Measurements from ENCODE around the gene TSC2.
"Not testable (repeated sequence)": the region's sequence is repeated elsewhere in the genome, so short reads cannot be mapped to it uniquely, and the experiment has no call there.

The TSC2 gene

GRCh38 chr16:2125609-2126008 lies 77.8 kb downstream of the TSC2 start:
- Histone ChIP-seq H3K27ac (peak overlapping the region in 10 of 11 experiments; percentile 42 to 77 (median 74); a peak in 20 of 22 replicates), H3K4me2 (peak overlapping the region; percentile 82 to 94 (median 90)), H4K20me1 (peaks cover 64 to 90% (median 77%) of the 10 kb centered on the region in 11 experiments; a peak in 20 of 22 replicates), H3K9ac (peak overlapping the region; percentile 47 to 79 (median 74); a peak in 19 of 22 replicates), H3K4me1 (peaks cover 57 to 78% (median 67%) of the 10 kb centered on the region in 10 experiments), H3K4me3 (peak overlapping the region in 8 of 10 experiments; percentile 25 to 51 (median 40); a peak in 7 of 20 replicates)
- H3K36me3 ChIP-seq; H3K9me3 ChIP-seq (replicated peaks in 1 of 11); H3K27me3 ChIP-seq: not testable (repeated sequence)

GRCh38 chr16:2126161-2126743 lies 78.5 kb downstream of the TSC2 start:
- peaks cover 57 to 90% (median 73%) of the 10 kb centered on the region in 11 experiments; a peak in 20 of 22 replicates for H4K20me1 ChIP-seq
- H3K4me1 ChIP-seq, result peaks cover 57 to 81% (median 69%) of the 10 kb centered on the region in 10 experiments
- H3K27me3 ChIP-seq; H3K36me3 ChIP-seq; H3K9me3 ChIP-seq (replicated peaks in 1 of 11); H3K4me3 ChIP-seq: not testable (repeated sequence)
- peak overlapping the region; percentile 82 to 94 (median 90) for H3K4me2 ChIP-seq
- H3K9ac ChIP-seq, result peak overlapping the region in 7 of 11 experiments; percentile 11 to 75 (median 39); a peak in 9 of 22 replicates
- H3K27ac ChIP-seq, result peak overlapping the region in 5 of 11 experiments; percentile 14 to 77 (median 53); a peak in 4 of 22 replicates

- Histone ChIP-seq H3K27ac (peak overlapping the region in 6 of 11 experiments; percentile 4 to 53 (median 24); a peak in 4 of 22 replicates), H3K4me2 (peak overlapping the region; percentile 82 to 94 (median 90); a peak in 18 of 22 replicates), H3K9ac (peak overlapping the region in 6 of 11 experiments; percentile 22 to 61 (median 38); a peak in 5 of 22 replicates), H3K4me1 (peaks cover 57 to 75% (median 66%) of the 10 kb centered on the region in 10 experiments), H4K20me1 (peaks cover 50 to 90% (median 65%) of the 10 kb centered on the region in 11 experiments; a peak in 20 of 22 replicates)
- not testable (repeated sequence) for H3K36me3 ChIP-seq; H3K4me3 ChIP-seq; H3K27me3 ChIP-seq; H3K9me3 ChIP-seq (replicated peaks in 1 of 11)
Observed at GRCh38 chr16:2126928-2127556, 79.3 kb downstream of the TSC2 start.

- H3K4me2 ChIP-seq, result peak overlapping the region in 9 of 11 experiments; percentile 32 to 93 (median 88); a peak in 7 of 22 replicates
- H3K27ac ChIP-seq; H3K27me3 ChIP-seq; H3K9me3 ChIP-seq (replicated peaks in 1 of 11); H3K4me3 ChIP-seq; H3K36me3 ChIP-seq; H3K9ac ChIP-seq: not testable (repeated sequence)
- peaks cover 57 to 70% (median 65%) of the 10 kb centered on the region in 10 experiments for H3K4me1 ChIP-seq
- peaks cover 42 to 83% (median 58%) of the 10 kb centered on the region in 11 experiments; a peak in 19 of 22 replicates for H4K20me1 ChIP-seq
Observed at GRCh38 chr16:2127630-2128280, 80.0 kb downstream of the TSC2 start.

- peak overlapping the region in 7 of 11 experiments; percentile 54 to 81 (median 68); a peak in 9 of 22 replicates for H3K27ac ChIP-seq
- H3K9ac ChIP-seq, result peak overlapping the region in 3 of 11 experiments; percentile 64 to 73 (median 65); a peak in 7 of 22 replicates
Observed at GRCh38 chr16:2129251-2129650, 81.5 kb downstream of the TSC2 start.

GRCh38 chr16:2129890-2130447 lies 82.2 kb downstream of the TSC2 start:
- not testable (repeated sequence) for H3K27me3 ChIP-seq; H3K9me3 ChIP-seq (replicated peaks in 1 of 11); H3K4me3 ChIP-seq; H3K36me3 ChIP-seq
- Histone ChIP-seq H3K9ac (peak overlapping the region in 5 of 11 experiments; percentile 17 to 37 (median 33); a peak in 2 of 22 replicates), H4K20me1 (peaks cover 26 to 69% (median 44%) of the 10 kb centered on the region in 11 experiments; a peak in 18 of 22 replicates), H3K27ac (peak overlapping the region in 4 of 11 experiments; percentile 10 to 54 (median 31); a peak in 6 of 22 replicates), H3K4me2 (peak overlapping the region in 9 of 11 experiments; percentile 18 to 79 (median 34); a peak in 8 of 22 replicates), H3K4me1 (peaks cover 50 to 58% (median 56%) of the 10 kb centered on the region in 10 experiments)

More at GRCh38 chr16:2129251-2129650, 81.5 kb downstream of the TSC2 start:
- H3K27me3 ChIP-seq; H3K36me3 ChIP-seq; H3K9me3 ChIP-seq (replicated peaks in 1 of 11); H3K4me3 ChIP-seq: not testable (repeated sequence)
- Histone ChIP-seq H3K4me1 (peaks cover 57 to 65% (median 63%) of the 10 kb centered on the region in 10 experiments), H3K4me2 (peak overlapping the region in 10 of 11 experiments; percentile 64 to 79 (median 71); a peak in 20 of 22 replicates), H4K20me1 (peaks cover 33 to 76% (median 50%) of the 10 kb centered on the region in 11 experiments; a peak in 19 of 22 replicates)

GRCh38 chr16:2133797-2134196 lies 86.0 kb downstream of the TSC2 start:
- not testable (repeated sequence) for H3K4me3 ChIP-seq; H3K36me3 ChIP-seq; H3K27me3 ChIP-seq; H3K9me3 ChIP-seq (replicated peaks in 1 of 11); H3K27ac ChIP-seq
- Histone ChIP-seq H3K4me2 (peak overlapping the region; percentile 27 to 67 (median 55); a peak in 18 of 22 replicates), H3K9ac (peak overlapping the region in 2 of 11 experiments; percentile 29 to 42; a peak in 2 of 22 replicates), H4K20me1 (peaks cover 0 to 37% (median 14%) of the 10 kb centered on the region in 11 experiments; a peak in 12 of 22 replicates), H3K4me1 (peaks cover 24 to 34% (median 30%) of the 10 kb centered on the region in 10 experiments)

- H3K4me2 ChIP-seq, result peak overlapping the region; percentile 27 to 68 (median 58); a peak in 17 of 22 replicates
- peak overlapping the region in 10 of 11 experiments; percentile 53 to 81 (median 78); a peak in 20 of 22 replicates for H3K27ac ChIP-seq
- H3K4me1 ChIP-seq, result peaks cover 13 to 23% (median 18%) of the 10 kb centered on the region in 10 experiments; a peak in 19 of 20 replicates
- not testable (repeated sequence) for H3K27me3 ChIP-seq; H3K9me3 ChIP-seq (replicated peaks in 1 of 11); H3K36me3 ChIP-seq
- peak overlapping the region; percentile 55 to 75 (median 68) for H3K4me3 ChIP-seq
- peaks cover 0 to 28% (median 11%) of the 10 kb centered on the region in 11 experiments; a peak in 12 of 22 replicates for H4K20me1 ChIP-seq
- peak overlapping the region; percentile 76 to 87 (median 83) for H3K9ac ChIP-seq
Observed at GRCh38 chr16:2135071-2135470, 87.3 kb downstream of the TSC2 start.

GRCh38 chr16:2135770-2136490 lies 88.1 kb downstream of the TSC2 start, which contains the start of gene PKD1:
TSS of gene PKD1 (minus strand) at chr16:2135898. CDS start at chr16:2135689, 209 bp downstream.
- not testable (repeated sequence) for H3K27me3 ChIP-seq; H3K9me3 ChIP-seq (replicated peaks in 1 of 11); H3K36me3 ChIP-seq
- Histone ChIP-seq H3K4me3 (peak within 1 kb of the TSS; percentile 55 to 75 (median 68)), H3K9ac (peak within 1 kb of the TSS; percentile 76 to 87 (median 83)), H4K20me1 (peaks cover 0 to 19% (median 4%) of the 10 kb centered on the region in 11 experiments; a peak in 9 of 22 replicates), H3K4me1 (peaks cover 9 to 18% (median 13%) of the 10 kb centered on the region in 10 experiments; a peak in 19 of 20 replicates), H3K27ac (peak within 1 kb of the TSS in 10 of 11 experiments; percentile 53 to 81 (median 78); a peak in 21 of 22 replicates), H3K4me2 (peak within 1 kb of the TSS; percentile 55 to 80 (median 68))
